GM12875 (cell line): ENCODE results near the gene RASSF5.

Experiments
- H3K4me3 ChIP-seq: one replicate; pipeline ENCODE4 v1.5.1; 2011; ENCODE audit warnings: low read depth, low read length, control low read depth
- TF ChIP-seq, protein P1 (sequence below): IDR thresholded peaks from 2 replicates; pipeline ENCODE4 v1.5.1; 2011; ENCODE audit warnings: low read depth, mild to moderate bottlenecking, control low read depth, inconsistent platforms, low read length, moderate library complexity, borderline replicate concordance; ENCODE audit not compliant: insufficient read depth

The RASSF5 gene

DNA sequence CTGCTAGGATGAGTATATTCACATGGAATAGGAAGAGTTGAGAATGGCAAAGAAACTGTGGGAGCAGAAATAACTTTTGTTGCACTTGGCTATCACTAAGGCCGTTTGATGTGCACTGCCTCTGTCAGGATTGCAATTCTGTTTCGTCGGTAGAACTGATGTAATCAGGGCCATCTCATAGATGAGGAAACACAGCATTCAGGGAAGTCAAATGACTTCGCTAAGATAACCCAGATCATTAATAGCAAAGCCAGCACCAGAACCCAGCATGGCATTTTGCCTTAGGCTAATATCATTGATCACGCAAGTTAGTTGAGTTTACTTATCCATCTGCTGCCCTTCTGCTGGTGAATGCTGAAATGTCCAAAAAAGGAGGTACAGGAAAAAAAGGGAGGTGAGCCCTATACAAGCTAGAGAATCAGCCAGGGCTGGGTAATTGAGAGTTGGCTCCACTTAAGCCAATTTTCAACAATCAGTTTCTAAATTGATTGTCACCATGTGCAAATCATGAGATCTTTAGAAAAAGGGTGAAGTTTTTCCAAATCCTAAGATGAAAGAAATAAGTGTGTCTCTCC lies 7.6 kb downstream of the RASSF5 start:
- H3K4me3 ChIP-seq: no peak overlapping the region
- TF ChIP-seq, protein P1, sequence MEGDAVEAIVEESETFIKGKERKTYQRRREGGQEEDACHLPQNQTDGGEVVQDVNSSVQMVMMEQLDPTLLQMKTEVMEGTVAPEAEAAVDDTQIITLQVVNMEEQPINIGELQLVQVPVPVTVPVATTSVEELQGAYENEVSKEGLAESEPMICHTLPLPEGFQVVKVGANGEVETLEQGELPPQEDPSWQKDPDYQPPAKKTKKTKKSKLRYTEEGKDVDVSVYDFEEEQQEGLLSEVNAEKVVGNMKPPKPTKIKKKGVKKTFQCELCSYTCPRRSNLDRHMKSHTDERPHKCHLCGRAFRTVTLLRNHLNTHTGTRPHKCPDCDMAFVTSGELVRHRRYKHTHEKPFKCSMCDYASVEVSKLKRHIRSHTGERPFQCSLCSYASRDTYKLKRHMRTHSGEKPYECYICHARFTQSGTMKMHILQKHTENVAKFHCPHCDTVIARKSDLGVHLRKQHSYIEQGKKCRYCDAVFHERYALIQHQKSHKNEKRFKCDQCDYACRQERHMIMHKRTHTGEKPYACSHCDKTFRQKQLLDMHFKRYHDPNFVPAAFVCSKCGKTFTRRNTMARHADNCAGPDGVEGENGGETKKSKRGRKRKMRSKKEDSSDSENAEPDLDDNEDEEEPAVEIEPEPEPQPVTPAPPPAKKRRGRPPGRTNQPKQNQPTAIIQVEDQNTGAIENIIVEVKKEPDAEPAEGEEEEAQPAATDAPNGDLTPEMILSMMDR: no peak

GRCh38 chr1:206516728-206516990 lies 9.3 kb downstream of the RASSF5 start:
- H3K4me3 ChIP-seq: no peak overlapping the region
- TF ChIP-seq, protein P1: no peak

GRCh38 chr1:206517784-206518183 lies 10.5 kb downstream of the RASSF5 start:
- no peak overlapping the region for H3K4me3 ChIP-seq
- TF ChIP-seq, protein P1: no peak

GRCh38 chr1:206518206-206518605 lies 10.9 kb downstream of the RASSF5 start:
- no peak overlapping the region for H3K4me3 ChIP-seq
- TF ChIP-seq, protein P1: no peak

DNA sequence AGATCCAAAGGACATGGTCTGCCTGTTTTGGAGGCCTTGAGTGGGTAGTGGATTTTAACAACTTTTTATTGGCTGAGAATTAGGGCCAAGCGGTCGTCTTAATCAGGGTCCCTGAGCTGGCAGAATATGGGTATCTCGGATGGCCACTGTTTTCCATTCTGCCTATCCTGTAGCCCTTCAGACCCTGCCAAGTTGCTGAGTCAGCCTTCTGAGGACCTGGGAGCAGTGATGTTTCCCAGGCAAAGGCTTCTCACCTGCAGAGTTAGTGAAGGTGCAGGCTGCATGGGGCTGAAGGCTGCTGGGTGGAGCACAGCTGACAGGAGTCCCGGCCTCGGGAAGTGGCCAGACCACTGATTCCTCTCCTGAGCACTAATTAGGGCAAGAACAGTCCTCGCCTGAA lies 11.4 kb downstream of the RASSF5 start:
- TF ChIP-seq, protein P1: no peak
- H3K4me3 ChIP-seq: no peak overlapping the region

DNA sequence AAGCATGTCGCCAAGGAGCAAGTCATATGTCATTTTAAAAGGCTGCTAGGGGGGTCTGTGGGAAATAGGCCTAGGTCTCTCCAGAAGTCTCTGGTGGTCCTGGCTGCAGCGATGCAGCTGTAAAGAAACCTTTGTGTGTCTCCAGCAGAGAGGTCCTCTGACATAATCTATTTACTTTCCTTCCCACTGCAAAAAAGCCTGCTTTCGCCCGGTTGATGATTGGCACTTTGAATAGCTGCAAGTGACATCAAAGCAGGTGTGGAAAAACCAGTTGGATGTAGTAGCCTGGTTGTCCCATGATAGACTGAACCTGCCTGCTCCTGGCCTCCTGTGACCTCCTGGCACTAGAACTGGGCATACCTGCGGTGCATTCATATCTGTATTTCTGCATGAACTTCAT lies 13.8 kb downstream of the RASSF5 start:
- no peak overlapping the region for H3K4me3 ChIP-seq
- TF ChIP-seq, protein P1: no peak

GRCh38 chr1:206521694-206522402 lies 14.5 kb downstream of the RASSF5 start:
- TF ChIP-seq, protein P1: no peak
- no peak overlapping the region for H3K4me3 ChIP-seq
